Neural cell (in vitro differentiated cells): ENCODE data around the gene SHD.
"Not testable (repeated sequence)": the region's sequence is repeated elsewhere in the genome, so short reads cannot be mapped to it uniquely, and the experiment has no call there.

Experiments
- EP300 ChIP-seq: fragments of 450-650 bp; conservative IDR thresholded peaks from 2 replicates; pipeline ENCODE4 v1.6.1; 2014; ENCODE audit warnings: antibody characterized with exemption, mild to moderate bottlenecking, moderate library complexity; ENCODE audit not compliant: poor library complexity, severe bottlenecking
- EZH2 ChIP-seq: fragments of 200-600, 300-800 bp; shearing (Covaris generic), sonication (generic); IDR thresholded peaks from 2 replicates; pipeline ENCODE4 v1.6.1; 2014; ENCODE audit warnings: antibody characterized with exemption, low read length, borderline replicate concordance, mild to moderate bottlenecking; ENCODE audit not compliant: insufficient read depth, poor library complexity, severe bottlenecking
- POLR2AphosphoS5 ChIP-seq: IDR thresholded peaks from 2 replicates; pipeline ENCODE4 v1.6.1; 2012
- RAD21 ChIP-seq: fragments of 450-650 bp; conservative IDR thresholded peaks from 2 replicates; pipeline ENCODE4 v1.6.1; 2014; ENCODE audit warnings: antibody characterized with exemption, mild to moderate bottlenecking, moderate library complexity
- TF ChIP-seq, protein P1 (sequence below): fragments of 450-650 bp; IDR thresholded peaks from 2 replicates; pipeline ENCODE4 v1.5.1; 2014; ENCODE audit warnings: antibody characterized with exemption, mild to moderate bottlenecking, moderate library complexity; ENCODE audit not compliant: poor library complexity, severe bottlenecking
- TF ChIP-seq, protein P2 (sequence below): IDR thresholded peaks from 2 replicates; pipeline ENCODE4 v1.6.1; 2012; ENCODE audit warnings: borderline replicate concordance

DNA sequence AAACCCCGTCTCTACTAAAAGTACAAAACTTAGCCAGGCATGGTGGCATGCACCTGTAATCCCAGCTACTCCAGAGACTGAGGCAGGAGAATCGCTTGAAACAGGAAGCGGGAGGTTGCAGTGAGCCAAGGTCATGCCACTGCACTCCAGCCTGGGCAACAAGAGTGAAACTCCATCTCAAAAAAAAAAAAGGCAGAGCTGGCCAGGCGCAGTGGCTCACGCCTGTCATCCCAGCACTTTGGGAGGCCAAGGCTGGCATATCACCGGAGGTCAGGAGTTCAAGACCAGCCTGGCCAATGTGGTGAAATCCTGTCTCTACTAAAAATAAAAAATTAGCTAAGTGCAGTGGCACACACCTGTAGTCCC lies 4.8 kb upstream of the SHD start:
- TF ChIP-seq RAD21, POLR2AphosphoS5, EZH2, EP300: not testable (repeated sequence)
- TF ChIP-seq, protein P1, sequence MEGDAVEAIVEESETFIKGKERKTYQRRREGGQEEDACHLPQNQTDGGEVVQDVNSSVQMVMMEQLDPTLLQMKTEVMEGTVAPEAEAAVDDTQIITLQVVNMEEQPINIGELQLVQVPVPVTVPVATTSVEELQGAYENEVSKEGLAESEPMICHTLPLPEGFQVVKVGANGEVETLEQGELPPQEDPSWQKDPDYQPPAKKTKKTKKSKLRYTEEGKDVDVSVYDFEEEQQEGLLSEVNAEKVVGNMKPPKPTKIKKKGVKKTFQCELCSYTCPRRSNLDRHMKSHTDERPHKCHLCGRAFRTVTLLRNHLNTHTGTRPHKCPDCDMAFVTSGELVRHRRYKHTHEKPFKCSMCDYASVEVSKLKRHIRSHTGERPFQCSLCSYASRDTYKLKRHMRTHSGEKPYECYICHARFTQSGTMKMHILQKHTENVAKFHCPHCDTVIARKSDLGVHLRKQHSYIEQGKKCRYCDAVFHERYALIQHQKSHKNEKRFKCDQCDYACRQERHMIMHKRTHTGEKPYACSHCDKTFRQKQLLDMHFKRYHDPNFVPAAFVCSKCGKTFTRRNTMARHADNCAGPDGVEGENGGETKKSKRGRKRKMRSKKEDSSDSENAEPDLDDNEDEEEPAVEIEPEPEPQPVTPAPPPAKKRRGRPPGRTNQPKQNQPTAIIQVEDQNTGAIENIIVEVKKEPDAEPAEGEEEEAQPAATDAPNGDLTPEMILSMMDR, result not testable (repeated sequence)
- TF ChIP-seq, protein P2, sequence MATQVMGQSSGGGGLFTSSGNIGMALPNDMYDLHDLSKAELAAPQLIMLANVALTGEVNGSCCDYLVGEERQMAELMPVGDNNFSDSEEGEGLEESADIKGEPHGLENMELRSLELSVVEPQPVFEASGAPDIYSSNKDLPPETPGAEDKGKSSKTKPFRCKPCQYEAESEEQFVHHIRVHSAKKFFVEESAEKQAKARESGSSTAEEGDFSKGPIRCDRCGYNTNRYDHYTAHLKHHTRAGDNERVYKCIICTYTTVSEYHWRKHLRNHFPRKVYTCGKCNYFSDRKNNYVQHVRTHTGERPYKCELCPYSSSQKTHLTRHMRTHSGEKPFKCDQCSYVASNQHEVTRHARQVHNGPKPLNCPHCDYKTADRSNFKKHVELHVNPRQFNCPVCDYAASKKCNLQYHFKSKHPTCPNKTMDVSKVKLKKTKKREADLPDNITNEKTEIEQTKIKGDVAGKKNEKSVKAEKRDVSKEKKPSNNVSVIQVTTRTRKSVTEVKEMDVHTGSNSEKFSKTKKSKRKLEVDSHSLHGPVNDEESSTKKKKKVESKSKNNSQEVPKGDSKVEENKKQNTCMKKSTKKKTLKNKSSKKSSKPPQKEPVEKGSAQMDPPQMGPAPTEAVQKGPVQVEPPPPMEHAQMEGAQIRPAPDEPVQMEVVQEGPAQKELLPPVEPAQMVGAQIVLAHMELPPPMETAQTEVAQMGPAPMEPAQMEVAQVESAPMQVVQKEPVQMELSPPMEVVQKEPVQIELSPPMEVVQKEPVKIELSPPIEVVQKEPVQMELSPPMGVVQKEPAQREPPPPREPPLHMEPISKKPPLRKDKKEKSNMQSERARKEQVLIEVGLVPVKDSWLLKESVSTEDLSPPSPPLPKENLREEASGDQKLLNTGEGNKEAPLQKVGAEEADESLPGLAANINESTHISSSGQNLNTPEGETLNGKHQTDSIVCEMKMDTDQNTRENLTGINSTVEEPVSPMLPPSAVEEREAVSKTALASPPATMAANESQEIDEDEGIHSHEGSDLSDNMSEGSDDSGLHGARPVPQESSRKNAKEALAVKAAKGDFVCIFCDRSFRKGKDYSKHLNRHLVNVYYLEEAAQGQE, result not testable (repeated sequence)
